Bronchus fibroblast of lung (primary cell): Measurements from ENCODE around the gene NXN. TPM values are rescaled to one million over a fixed set of nuclear protein-coding genes. Genes with fewer than 3 reads are reported as not detected.

Experiments used
- total RNA-seq: library from RNA; depleted of rRNA; stranded (reverse); fragments of >200 nt; gene quantifications from 2 replicates; pipeline ENCODE4 v1.2.3, GENCODE V29; 2015

NXN gene
- 53.8 and 55.4 TPM in 2 replicates for total RNA-seq

DNA sequence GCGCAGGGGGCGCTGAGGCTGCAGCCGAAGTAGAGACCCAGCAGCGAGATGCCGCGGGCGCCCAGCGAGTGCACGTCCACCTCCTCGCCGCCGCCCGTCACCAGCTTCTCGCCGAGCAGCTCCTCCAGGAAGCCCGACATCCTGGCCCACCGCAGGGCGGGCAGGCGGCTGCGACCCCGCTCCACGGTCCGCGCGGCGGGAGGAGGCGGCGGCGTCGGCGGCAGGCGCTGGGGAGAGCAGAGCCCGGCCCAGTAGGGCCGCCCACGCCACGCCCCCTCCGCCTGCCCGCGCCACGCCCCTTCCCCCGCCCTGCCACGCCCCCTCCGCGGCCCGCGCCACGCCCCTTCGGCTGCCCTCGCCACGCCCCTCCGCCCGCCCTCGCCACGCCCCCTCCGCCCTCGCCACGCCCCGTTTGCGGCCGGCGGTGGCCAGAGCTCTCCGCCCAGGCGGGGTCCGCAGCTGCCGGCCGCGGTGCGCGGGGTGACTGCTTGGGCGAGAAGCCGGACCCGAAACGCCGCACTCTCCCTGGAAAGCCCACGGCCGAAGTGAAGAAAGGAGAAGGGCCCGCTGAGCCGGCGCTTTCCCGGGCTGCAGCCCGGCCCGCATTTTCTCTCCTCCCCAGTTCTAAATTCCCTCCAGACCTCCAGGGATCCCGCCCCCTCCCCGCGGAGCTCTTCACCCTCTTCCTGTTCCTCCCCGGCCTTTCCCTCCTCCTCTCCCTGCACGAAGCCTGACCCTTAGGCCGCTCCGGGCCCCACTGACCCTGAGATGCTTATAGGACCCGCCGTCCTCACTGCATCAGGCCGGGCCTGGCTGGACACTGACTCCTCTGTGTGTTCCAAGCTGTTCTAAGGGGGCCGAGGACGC is at the start of gene NXN:
TSS of gene NXN (minus strand) at position 238 of the 867 bp plus-strand sequence.

DNA sequence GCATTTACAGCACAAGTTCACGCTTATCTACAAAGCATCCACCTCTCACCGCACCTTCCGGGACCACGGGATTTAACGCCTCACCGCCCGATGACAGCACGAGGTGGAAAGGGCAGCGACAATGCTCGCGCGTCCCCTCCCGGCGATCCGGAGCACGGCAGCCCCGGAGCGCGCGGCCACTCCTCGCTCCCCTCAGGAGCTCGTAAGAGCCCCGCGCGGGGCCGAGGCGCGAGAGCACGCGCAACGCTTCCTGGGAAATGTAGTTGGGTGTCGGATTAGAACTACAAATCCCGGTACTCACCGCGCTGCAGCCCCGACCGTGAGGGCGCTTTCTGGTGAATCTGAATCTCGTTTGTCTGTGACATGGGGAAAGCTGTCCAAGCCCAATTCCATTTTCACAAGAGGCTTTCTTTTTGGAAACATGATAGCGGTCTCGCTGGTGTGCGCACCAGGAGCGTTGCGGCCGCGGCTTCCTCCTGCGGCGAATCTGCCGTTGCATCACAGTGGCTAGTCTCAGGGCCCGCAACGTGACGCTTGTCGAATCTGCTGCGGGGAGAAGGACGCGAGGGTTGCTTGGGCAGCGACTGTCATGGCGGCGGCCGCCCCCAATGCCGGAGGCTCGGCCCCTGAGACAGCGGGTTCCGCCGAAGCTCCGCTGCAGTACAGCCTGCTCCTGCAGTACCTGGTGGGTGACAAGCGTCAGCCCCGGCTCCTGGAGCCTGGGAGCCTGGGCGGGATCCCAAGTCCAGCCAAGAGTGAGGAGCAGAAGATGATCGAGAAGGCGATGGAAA is 17.2 kb upstream of the NXN start, which contains the start of gene TIMM22:
TSS of gene TIMM22 (plus strand) at position 576 of the 791 bp plus-strand sequence. CDS start at position 590, 14 bp downstream.

DNA sequence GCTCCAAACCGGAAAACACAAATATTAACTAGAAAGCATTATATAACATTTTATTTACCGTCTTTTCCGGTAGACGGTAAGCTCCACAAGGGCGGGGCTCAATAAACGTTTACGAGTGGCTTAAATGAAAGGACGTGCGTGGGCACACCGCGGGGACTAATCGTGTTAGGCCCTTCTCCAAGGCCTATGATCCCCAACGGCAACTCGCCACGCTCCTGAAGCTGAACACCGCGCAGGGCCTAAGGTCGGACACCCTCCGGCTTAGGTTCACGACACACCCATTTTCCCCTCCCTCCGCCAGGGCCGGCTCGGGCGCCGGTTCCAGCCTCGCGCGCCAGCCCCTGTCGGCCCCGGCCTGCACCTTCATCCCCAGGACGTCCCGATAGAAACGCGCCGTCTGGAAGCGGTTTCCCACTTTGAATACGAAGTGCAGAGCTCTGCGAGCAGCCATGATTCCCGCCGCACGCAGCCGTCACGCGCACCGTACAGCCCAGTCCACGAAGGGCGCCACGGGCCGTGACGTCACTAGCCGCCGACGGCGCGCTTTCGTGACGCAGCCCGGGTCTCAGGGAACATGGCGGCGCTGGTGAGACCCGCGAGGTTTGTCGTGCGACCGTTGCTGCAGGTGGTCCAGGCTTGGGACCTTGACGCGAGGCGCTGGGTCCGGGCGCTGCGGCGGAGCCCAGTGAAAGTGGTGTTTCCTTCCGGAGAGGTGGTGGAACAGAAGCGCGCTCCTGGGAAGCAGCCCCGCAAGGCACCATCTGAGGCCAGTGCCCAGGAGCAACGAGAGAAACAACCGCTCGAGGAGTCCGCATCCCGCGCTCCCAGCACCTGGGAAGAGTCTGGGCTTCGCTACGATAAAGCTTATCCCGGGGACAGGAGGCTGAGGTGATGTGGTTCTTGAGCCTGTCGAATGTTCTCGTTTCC is 197.5 kb downstream of the NXN start, which contains the start of the genes GLOD4 and MRM3:
TSS of gene GLOD4 (minus strand) at position 476 of the 927 bp plus-strand sequence. CDS start at position 451, 25 bp downstream.
TSS of gene MRM3 (plus strand) at position 549 of the 927 bp plus-strand sequence. CDS start at position 575, 26 bp downstream.

DNA sequence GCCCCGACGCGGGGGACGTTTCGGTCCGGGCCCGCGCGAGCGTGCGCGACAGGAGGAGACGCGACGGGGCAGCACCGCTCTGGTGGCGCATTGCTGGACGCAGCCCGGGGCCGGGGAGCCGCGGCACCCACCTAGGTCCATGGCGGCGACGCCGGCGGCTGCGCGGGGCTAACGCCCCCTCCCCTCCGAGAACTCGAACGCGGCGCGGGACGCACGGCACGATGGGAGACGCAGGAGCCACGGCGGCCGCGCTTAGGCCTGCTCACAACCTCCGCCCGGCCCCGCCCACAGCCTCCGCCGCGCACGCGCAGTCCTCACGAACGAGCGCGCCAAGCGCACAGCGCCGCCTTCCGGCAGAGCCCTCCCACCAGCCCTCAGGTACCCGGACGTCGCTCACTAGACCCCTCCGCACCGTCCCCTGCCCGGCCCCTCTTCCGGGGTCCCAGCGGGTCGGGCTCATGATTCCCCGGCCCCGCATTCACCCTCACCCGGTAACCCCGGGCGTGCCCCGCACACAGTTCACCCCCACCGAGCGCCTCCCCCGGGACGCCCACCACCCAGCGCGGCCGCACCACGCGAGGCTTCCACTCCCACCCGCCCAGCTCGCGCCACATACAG is 227.5 kb downstream of the NXN start, which contains the start of gene GEMIN4:
TSS of gene GEMIN4 (minus strand) at position 263 of the 618 bp plus-strand sequence. CDS start at position 141, 122 bp downstream.

Other genes starting within 250 kb of the NXN start
- 15.5 and 18.4 TPM in 2 replicates for gene TLCD3A, start 247.2 kb downstream of the NXN start, total RNA-seq
- 20.2 and 21.9 TPM in 2 replicates for gene GEMIN4, start 227.5 kb downstream of the NXN start, total RNA-seq
- gene GLOD4, start 197.5 kb downstream of the NXN start, total RNA-seq = 32.3 and 39.2 TPM in 2 replicates
- gene MRM3, start 197.4 kb downstream of the NXN start, total RNA-seq = 24.1 and 27.1 TPM in 2 replicates
- gene TIMM22, start 17.4 kb upstream of the NXN start, total RNA-seq = 17.8 and 18.7 TPM in 2 replicates
- 35.8 and 40.7 TPM in 2 replicates for gene ABR, start 200.2 kb upstream of the NXN start, total RNA-seq